K562 (cell line): Measurements from ENCODE around the gene GPAT3. TPM values are rescaled to one million over a fixed set of nuclear protein-coding genes. Genes with fewer than 3 reads are reported as not detected.

Source experiments
- ATAC-seq: fragments of 200-7000 bp; cut with Tn5 transposase; 3 replicates; pipeline ENCODE4 v1.9.1; 2020; ENCODE audit warnings: moderate library complexity
- BruUV-seq: library from RNA; stranded (reverse); fragments of 400-500 nt; replicated peaks from 2 replicates; lab custom pipeline; 2021; lab: Mats Ljungman, UMichigan
- CTCF ChIA-PET: fragments of 300-600 bp; formaldehyde crosslinking; extraction: SDS; loops from one replicate; lab custom pipeline; 2021; ENCODE audit warnings: low intra/inter-chr PET ratio; lab: Yijun Ruan, JAX
- POLR2A ChIA-PET: fragments of 300-600, 350-650 bp; sonication (Branson Sonifier 250); formaldehyde crosslinking; extraction: SDS; loops from one replicate; lab custom pipeline; 2021; ENCODE audit warnings: antibody characterized with exemption, inconsistent platforms; lab: Yijun Ruan, JAX
- DNase-seq, 4 experiments: peaks; one replicate each; pipeline versions ENCODE4 v3.0.0 to v3.0.0-alpha.2; 2011 to 2018; ENCODE audit warnings: low spot score in 3 of 4, mixed read lengths in 3 of 4; ENCODE audit errors: extremely low read depth in 1 of 4
- FAIRE-seq: peaks from 2 replicates; lab custom pipeline; 2011; peaks lifted over from hg19 to GRCh38; lab: Jason Lieb, UNC
- H2AFZ ChIP-seq: 2 replicates; pipeline ENCODE4 v1.6.0; 2011; ENCODE audit warnings: low read depth, low read length, control low read depth, inconsistent platforms
- H3K27ac ChIP-seq: fragments of 200-600 bp; 3 replicates; pipeline ENCODE4 v1.8.0; 2011; ENCODE audit warnings: low read depth, mild to moderate bottlenecking, control low read depth, inconsistent platforms, low read length, moderate library complexity, mixed read lengths; ENCODE audit errors: extremely low read depth
- H3K27me3 ChIP-seq, 2 experiments: fragments of 300-600 bp in 1 of 2; 2 replicates in 1 of 2; 3 replicates in 1 of 2; pipeline versions ENCODE4 v1.6.0 to v1.8.0; 2011; ENCODE audit warnings: inconsistent platforms in 2 of 2, low read length in 2 of 2, mild to moderate bottlenecking in 1 of 2, mixed read lengths in 1 of 2, moderate library complexity in 1 of 2; ENCODE audit not compliant: control insufficient read depth in 2 of 2, insufficient read depth in 2 of 2
- H3K36me3 ChIP-seq: fragments of 300-600 bp; 3 replicates; pipeline ENCODE4 v1.8.0; 2011; ENCODE audit warnings: mild to moderate bottlenecking, low read length, inconsistent platforms; ENCODE audit not compliant: control insufficient read depth, insufficient read depth
- H3K4me1 ChIP-seq, 2 experiments: fragments of 200-600 bp in 1 of 2; replicated peaks in 1 of 2; 2 replicates in 1 of 2; 3 replicates in 1 of 2; pipeline versions ENCODE4 v1.5.1 to v1.8.0; 2011; ENCODE audit warnings: inconsistent platforms in 2 of 2, low read length in 2 of 2, mild to moderate bottlenecking in 1 of 2, mixed read lengths in 1 of 2, moderate library complexity in 1 of 2; ENCODE audit not compliant: control insufficient read depth in 2 of 2, insufficient read depth in 2 of 2
- H3K4me2 ChIP-seq: 2 replicates; pipeline ENCODE4 v1.6.1; 2011; ENCODE audit warnings: low read length, control low read depth, inconsistent platforms, mixed read lengths; ENCODE audit not compliant: insufficient read depth
- H3K4me3 ChIP-seq: fragments of 200-600 bp; sonication (generic), shearing (Covaris generic); 2 replicates; pipeline ENCODE4 v1.5.1; 2016; ENCODE audit warnings: control low read depth, inconsistent platforms
- H3K79me2 ChIP-seq: fragments of 200-600 bp; 3 replicates; pipeline ENCODE4 v1.8.0; 2011; ENCODE audit warnings: low read length, inconsistent platforms; ENCODE audit not compliant: control insufficient read depth, insufficient read depth
- H3K9ac ChIP-seq, 2 experiments: 2 replicates each; pipeline versions ENCODE4 v1.6.0 to v1.6.1; 2011; ENCODE audit warnings: low read depth in 2 of 2, low read length in 2 of 2, control low read depth in 1 of 2, inconsistent platforms in 1 of 2, mild to moderate bottlenecking in 1 of 2, mixed read lengths in 1 of 2; ENCODE audit not compliant: insufficient read depth in 1 of 2
- H3K9me1 ChIP-seq: one replicate; pipeline ENCODE4 v1.6.0; 2011; ENCODE audit warnings: inconsistent platforms, mild to moderate bottlenecking, low read length, moderate library complexity; ENCODE audit not compliant: control insufficient read depth, insufficient read depth
- H3K9me3 ChIP-seq: replicated peaks from 2 replicates; pipeline ENCODE4 v1.5.1; 2011; ENCODE audit warnings: low read depth, low read length, inconsistent platforms; ENCODE audit not compliant: control insufficient read depth, insufficient read depth
- H4K20me1 ChIP-seq: replicated peaks from 2 replicates; pipeline ENCODE4 v1.6.1; 2011; ENCODE audit warnings: low read length, inconsistent platforms, mixed read lengths; ENCODE audit not compliant: control insufficient read depth, insufficient read depth
- ASH1L ChIP-seq: fragments of 450-650 bp; IDR thresholded peaks from 2 replicates; pipeline ENCODE4 v1.6.1; 2018; ENCODE audit warnings: borderline replicate concordance, mild to moderate bottlenecking, low read depth; ENCODE audit not compliant: partially characterized antibody
- FOXP1 ChIP-seq: sonication (generic); formaldehyde crosslinking; IDR thresholded peaks from 2 replicates; pipeline ENCODE4 v1.8.0; 2022; ENCODE audit warnings: mild to moderate bottlenecking, missing genetic modification reagents
- HCFC1 ChIP-seq: IDR thresholded peaks from 2 replicates; pipeline ENCODE4 v1.6.1; 2012; ENCODE audit warnings: low read depth, low read length, improper control_type of control experiment
- HOXB6 ChIP-seq: fragments of 250-450 bp; sonication (Bioruptor Pico); IDR thresholded peaks from 2 replicates; pipeline ENCODE4 v1.5.1; 2022; ENCODE audit warnings: mild to moderate bottlenecking, borderline replicate concordance
- MLX ChIP-seq, 2 experiments: fragments of 450-650 bp in 1 of 2; sonication (generic) in 1 of 2; formaldehyde crosslinking; conservative IDR thresholded peaks; 2 replicates each; pipeline versions ENCODE4 v1.4.0 to v1.8.1; 2020 to 2022; ENCODE audit warnings: mild to moderate bottlenecking in 1 of 2, missing genetic modification reagents in 1 of 2
- RFX1 ChIP-seq: fragments of 450-650 bp; IDR thresholded peaks from 2 replicates; pipeline ENCODE4 v1.6.1; 2016; ENCODE audit warnings: mild to moderate bottlenecking, moderate library complexity
- SMARCA5 ChIP-seq: fragments of 450-650 bp; IDR thresholded peaks from 2 replicates; pipeline ENCODE4 v1.6.1; 2016
- ZNF184 ChIP-seq: sonication (generic); formaldehyde crosslinking; IDR thresholded peaks from 2 replicates; pipeline ENCODE4 v1.5.0; 2020; ENCODE audit warnings: missing genetic modification reagents
- ZNF232 ChIP-seq: sonication (generic); formaldehyde crosslinking; IDR thresholded peaks from 2 replicates; pipeline ENCODE4 v1.8.0; 2022; ENCODE audit warnings: mild to moderate bottlenecking, missing genetic modification reagents
- WGBS: fragments of 100-300 bp; shearing (Covaris generic); methylation state at CpG from one replicate; pipeline ENCODE4 v1.1.6; 2016; ENCODE audit warnings: low coverage, mixed read lengths; ENCODE audit not compliant: insufficient coverage; ENCODE audit errors: missing lambda C conversion rate; 5-methylcytosine and 5-hydroxymethylcytosine counted together
- in situ Hi-C: fragments of 300-500 bp; cut with MboI; formaldehyde crosslinking; loops from 4 replicates; pipeline ENCODE4 v1.15.0; 2018; ENCODE audit warnings: inconsistent platforms, mixed read lengths
- intact Hi-C: fragments of 100-400 bp; cut with micrococcal nuclease; formaldehyde crosslinking; loops from 2 replicates; pipeline ENCODE4 v1.14.2; 2022
- polyA plus RNA-seq, 8 experiments: library from polyadenylated mRNA; depleted of rRNA in 4 of 8; stranded (reverse) in 5 of 8; unstranded in 3 of 8; fragments of >200 nt; fragmentation: Nextera tagmentation in 2 of 8; fragmentation: Illumina TruSeq in 1 of 8; extraction: Ambion mirVana in 2 of 8; extraction: Trizol in 1 of 8; gene quantifications; 2 replicates each; pipeline versions ENCODE4 v1.2.1 to v1.2.3, GENCODE V29; 2011 to 2014; ENCODE audit warnings: inconsistent platforms in 1 of 8, missing spikeins in 1 of 8
- total RNA-seq, 7 experiments: library from RNA; depleted of rRNA in 6 of 7; stranded (reverse); fragments of >200 nt in 6 of 7; fragmentation: Illumina TruSeq in 2 of 7; extraction: Trizol in 2 of 7; gene quantifications; 2 replicates each; pipeline versions ENCODE4 v1.2.1 to v1.2.3, GENCODE V29; 2011 to 2021; ENCODE audit warnings: low replicate concordance in 1 of 7

The GPAT3 gene
- total and polyA plus RNA-seq, 9 of the 15 experiments (the other 6 are each of a cell fraction or from before 2014, with no cell fraction given) = 4.1 to 16.1 (median 13.1) TPM

GRCh38 chr4:83552083-83552482, 16.2 kb downstream of the GPAT3 start:
- ATAC-seq (no peak), DNase-seq (no peak), FAIRE-seq (no peak)
- no peak overlapping the region; the same call in 2 of the 3 replicates for H3K27ac ChIP-seq
- no TSS peak for BruUV-seq
- no peak overlapping the region for H3K9ac ChIP-seq
- TF ChIP-seq ZNF232 (no peak), ZNF184 (CRISPR knock-in tag) (no peak), MLX (CRISPR knock-in tag; conservative IDR thresholded peaks at IDR 0.05) (no peak), FOXP1 (CRISPR knock-in tag) (no peak), RFX1 (no peak), ASH1L (no peak), HCFC1 (no peak), SMARCA5 (no peak), HOXB6 (CRISPR knock-in tag) (no peak)
- H3K9me3 ChIP-seq = no peaks in the 10 kb centered on the region
- in situ Hi-C loops (no loop called here), intact Hi-C loops (loop anchor here (10.0 kb wide), 1 partner anchor 83 kb away; no protein-coding TSS in a partner anchor)
- ChIA-PET POLR2A (interaction anchor here (1.4 to 1.9 kb wide), 2 partner anchors 9 to 13 kb away, joined by 4 to 5 read pairs; no protein-coding TSS in a partner anchor), CTCF (no interaction called here)
- H3K4me3 ChIP-seq = no peak overlapping the region
- WGBS = 26% methylated on average over 3 of the region's 3 CpGs
- no peak overlapping the region for H3K4me2 ChIP-seq
- peaks cover 8 to 27% of the 10 kb centered on the region in 2 experiments; a peak in 4 of 5 replicates for H3K4me1 ChIP-seq
- no peaks in the 10 kb centered on the region for H3K27me3 ChIP-seq
- H2AFZ ChIP-seq = no peak overlapping the region
- H3K79me2 ChIP-seq = no peaks in the 10 kb centered on the region
- no peaks in the 10 kb centered on the region for H3K36me3 ChIP-seq
- H4K20me1 ChIP-seq = no peaks in the 10 kb centered on the region
- H3K9me1 ChIP-seq = no peaks in the 10 kb centered on the region
